Measurements from ENCODE around the gene DNTTIP2.

The DNTTIP2 gene

DNA sequence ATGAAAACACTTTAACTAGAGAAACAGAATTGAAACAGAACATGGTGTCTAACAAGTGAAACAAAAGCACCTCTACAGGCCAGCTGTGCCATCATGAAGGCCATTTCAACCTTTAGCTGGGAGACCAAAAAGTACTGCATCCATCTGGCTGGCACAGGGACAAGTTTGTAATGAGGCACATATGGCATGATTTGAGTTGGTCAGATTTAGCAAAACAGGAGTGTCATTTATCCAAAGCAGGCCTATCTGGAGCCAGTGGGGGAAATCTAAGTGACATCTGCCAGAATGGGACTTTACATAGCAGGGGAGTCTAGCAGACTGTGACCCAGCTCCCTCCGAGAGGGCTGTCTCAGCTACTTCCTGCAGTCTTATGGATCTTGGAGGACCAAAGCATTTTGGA is 51.9 kb downstream of the DNTTIP2 start:
- ChIA-PET CTCF (interaction anchor here (1.8 to 21.5 kb wide), 3 partner anchors 14 to 197 kb away, joined by 3 to 628 read pairs (median 68); no protein-coding TSS in a partner anchor), POLR2A (no interaction called here)
- TF ChIP-seq, protein P1, sequence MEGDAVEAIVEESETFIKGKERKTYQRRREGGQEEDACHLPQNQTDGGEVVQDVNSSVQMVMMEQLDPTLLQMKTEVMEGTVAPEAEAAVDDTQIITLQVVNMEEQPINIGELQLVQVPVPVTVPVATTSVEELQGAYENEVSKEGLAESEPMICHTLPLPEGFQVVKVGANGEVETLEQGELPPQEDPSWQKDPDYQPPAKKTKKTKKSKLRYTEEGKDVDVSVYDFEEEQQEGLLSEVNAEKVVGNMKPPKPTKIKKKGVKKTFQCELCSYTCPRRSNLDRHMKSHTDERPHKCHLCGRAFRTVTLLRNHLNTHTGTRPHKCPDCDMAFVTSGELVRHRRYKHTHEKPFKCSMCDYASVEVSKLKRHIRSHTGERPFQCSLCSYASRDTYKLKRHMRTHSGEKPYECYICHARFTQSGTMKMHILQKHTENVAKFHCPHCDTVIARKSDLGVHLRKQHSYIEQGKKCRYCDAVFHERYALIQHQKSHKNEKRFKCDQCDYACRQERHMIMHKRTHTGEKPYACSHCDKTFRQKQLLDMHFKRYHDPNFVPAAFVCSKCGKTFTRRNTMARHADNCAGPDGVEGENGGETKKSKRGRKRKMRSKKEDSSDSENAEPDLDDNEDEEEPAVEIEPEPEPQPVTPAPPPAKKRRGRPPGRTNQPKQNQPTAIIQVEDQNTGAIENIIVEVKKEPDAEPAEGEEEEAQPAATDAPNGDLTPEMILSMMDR (IDR thresholded peaks at IDR 0.05; ENCODE audit: control extremely low read depth, extremely low read depth, low read depth, missing control alignments): no peak
- no peak for DNase-seq (ENCODE audit: extremely low spot score)

DNA sequence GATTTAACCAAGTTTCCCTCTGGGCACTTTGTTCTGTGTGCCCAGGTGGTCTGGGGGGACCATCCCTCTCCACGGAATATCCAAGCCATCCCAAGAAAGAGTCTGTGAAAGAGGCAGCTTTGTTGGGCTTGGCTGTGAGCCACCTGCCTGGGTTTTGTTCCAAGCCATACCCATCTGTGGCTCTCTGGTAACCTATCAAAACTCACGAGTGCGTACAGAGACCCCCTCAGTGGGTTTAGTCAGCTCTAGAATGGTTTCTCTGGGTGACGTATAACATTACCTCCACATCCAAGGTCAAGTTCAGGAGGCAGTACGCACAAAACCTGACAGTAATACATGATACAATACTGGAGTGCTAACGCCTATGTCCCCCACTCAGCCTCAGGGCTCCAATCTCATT is 54.2 kb downstream of the DNTTIP2 start:
- TF ChIP-seq, protein P1 (IDR thresholded peaks at IDR 0.05; ENCODE audit: control extremely low read depth, extremely low read depth, low read depth, missing control alignments): no peak
- CTCF ChIA-PET: interaction anchor here (1.0 to 21.5 kb wide), 5 partner anchors 11 to 195 kb away, joined by 3 to 628 read pairs (median 10); no protein-coding TSS in a partner anchor
- POLR2A ChIA-PET: no interaction called here
- no peak for DNase-seq (ENCODE audit: extremely low spot score)

DNA sequence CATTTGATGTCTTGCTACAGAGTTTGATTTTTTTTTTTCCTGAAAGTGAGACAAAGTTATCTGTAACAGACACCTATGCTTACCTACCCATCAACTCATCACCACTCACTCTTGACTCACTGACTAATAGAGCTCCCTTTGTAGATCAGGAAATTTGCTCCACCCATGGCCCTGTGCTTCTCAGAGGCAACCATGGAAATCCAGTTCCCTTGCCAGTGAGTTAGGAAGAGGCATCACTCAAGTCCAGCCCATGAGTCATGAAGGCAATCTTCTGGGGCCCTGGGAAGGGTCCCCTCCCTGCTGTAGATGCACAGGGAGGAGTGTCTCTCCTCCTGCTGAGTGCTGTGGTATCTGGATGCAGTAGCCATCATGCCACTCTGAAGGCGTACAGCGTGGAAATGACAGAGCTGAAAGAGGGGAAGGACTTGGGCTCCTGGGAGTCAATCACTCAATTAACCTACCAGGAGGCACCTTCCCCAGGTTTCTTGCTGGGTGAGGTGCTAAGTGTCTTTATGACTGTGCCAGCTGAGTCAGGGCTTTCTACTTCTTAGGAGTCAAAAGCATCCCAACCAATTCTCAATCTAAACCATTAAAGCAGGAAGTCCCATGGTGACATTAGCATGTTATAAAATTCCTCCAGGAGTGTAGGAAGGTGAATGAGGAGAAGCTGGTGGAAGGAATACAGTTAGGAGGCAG is 56.1 kb downstream of the DNTTIP2 start:
- ChIA-PET CTCF (interaction anchor here (1.4 to 21.5 kb wide), 3 partner anchors 9 to 193 kb away, joined by 3 to 628 read pairs (median 68); no protein-coding TSS in a partner anchor), POLR2A (no interaction called here)
- DNase-seq (ENCODE audit: extremely low spot score): no peak
- TF ChIP-seq, protein P1 (IDR thresholded peaks at IDR 0.05; ENCODE audit: control extremely low read depth, extremely low read depth, low read depth, missing control alignments): no peak

DNA sequence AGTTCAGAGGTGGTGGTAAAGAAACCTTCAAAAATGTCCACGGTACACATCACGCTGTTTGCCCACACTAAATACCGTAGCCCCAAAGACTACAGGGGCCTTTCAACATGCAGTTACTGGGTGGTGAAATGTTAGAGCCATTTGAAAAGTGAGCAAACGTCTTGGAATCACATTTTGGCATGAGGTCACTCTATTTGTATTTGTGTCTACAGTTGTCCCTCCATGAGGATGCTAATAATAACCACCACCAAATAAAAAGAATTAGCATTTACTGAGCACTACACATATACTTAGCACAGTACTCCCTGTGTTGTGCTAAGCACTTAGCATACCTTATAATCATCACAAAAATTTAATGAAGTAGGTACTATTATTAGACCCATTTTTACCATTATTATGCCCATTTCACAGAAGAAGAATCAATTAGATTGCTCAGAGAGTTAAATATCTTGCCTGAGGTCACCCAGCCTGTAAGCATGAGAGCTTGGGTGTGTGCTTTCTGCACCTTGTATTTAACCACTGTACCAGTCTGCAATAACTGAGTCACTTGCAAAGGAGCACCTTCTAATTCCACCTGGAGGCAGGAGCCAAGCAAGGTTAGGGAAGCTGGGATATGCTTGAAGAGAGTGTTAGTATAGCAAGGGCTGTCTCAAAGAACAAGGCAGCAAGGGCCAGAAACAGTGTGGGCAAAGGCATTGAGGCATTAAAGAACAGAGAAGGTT is 57.4 kb downstream of the DNTTIP2 start:
- TF ChIP-seq, protein P1 (IDR thresholded peaks at IDR 0.05; ENCODE audit: control extremely low read depth, extremely low read depth, low read depth, missing control alignments): no peak
- ChIA-PET POLR2A (no interaction called here), CTCF (interaction anchor here (1.3 to 21.5 kb wide), 4 partner anchors 8 to 191 kb away, joined by 3 to 628 read pairs (median 36); no protein-coding TSS in a partner anchor)
- DNase-seq (ENCODE audit: extremely low spot score): no peak

DNA sequence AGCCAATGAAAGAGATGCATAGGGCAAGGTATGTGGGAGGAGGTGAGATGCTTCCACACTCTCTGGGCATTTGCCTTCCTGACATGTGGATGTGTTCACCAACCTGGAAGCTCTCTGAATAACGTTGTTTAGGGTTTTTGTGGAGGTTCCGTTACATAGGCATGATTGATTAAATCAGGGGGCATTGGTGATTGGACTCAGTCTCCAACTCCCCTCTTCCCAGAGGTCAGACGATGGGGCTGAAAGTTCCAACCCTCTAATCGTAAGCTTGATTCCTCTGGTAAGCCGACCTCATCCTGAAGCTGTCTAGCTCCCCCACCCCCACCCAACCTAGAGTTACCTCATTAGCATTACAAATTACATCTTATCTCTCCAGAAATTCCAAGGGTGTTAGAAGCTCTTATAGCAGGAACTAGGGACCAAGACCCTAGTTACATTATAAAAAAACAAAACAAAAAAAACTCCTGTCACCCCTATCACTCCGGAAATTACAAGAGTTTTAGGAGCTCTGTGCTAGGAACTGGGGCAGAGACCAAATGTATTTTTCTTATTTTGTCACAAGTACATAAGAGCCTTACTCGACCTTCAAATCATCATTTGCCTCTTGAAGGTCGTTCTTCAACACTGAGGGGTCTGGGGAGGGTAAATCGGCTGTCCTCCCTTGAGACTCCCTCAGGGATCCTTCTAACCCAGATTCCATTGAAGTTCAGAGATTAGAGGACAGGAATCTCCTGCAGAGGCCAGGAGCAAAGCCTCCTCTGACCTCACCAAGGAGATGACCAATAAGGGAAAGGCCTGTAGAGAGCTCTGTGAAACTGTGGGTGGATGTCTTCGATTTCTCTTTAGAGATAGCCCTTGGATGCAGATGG is 58.2 kb downstream of the DNTTIP2 start:
- CTCF ChIA-PET: interaction anchor here (1.2 to 21.5 kb wide), 3 partner anchors 8 to 191 kb away, joined by 3 to 628 read pairs (median 3); no protein-coding TSS in a partner anchor
- DNase-seq (ENCODE audit: extremely low spot score): no peak
- POLR2A ChIA-PET: no interaction called here
- TF ChIP-seq, protein P1 (IDR thresholded peaks at IDR 0.05; ENCODE audit: control extremely low read depth, extremely low read depth, low read depth, missing control alignments): no peak

DNA sequence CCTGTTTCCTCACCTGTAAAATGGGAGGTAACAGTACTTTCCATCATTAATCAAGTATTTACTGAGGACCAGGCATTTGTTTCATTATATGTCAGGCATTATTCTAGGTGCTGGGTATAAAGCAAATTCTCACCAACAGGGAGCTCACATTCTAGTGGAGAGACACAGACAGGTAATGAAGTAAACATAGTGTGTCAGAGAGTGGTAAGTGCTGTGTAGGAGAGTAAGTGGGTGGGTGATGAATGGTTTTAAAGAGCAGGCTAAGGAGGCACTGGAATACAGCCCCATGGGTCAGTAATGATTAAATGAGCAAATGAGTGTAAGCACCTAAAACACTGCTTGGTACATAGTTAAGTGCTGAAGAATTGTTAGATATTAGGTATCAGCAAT is 60.4 kb downstream of the DNTTIP2 start:
- ChIA-PET CTCF (interaction anchor here (2.7 to 21.5 kb wide), 3 partner anchors 20 to 188 kb away, joined by 5 to 628 read pairs (median 64); no protein-coding TSS in a partner anchor), POLR2A (no interaction called here)
- TF ChIP-seq, protein P1 (IDR thresholded peaks at IDR 0.05; ENCODE audit: control extremely low read depth, extremely low read depth, low read depth, missing control alignments): no peak
- DNase-seq (ENCODE audit: extremely low spot score): no peak

All from GM10248 (cell line).